ENCODE results near the gene HTRA1. TPM values are rescaled to one million over a fixed set of nuclear protein-coding genes. Genes with fewer than 3 reads are reported as not detected.
A peak's percentile ranks its signal among the peaks of the same experiment; 100 is the strongest.

The HTRA1 gene
- total and polyA plus RNA-seq, 2 donors = 83.9 to 145 TPM

DNA sequence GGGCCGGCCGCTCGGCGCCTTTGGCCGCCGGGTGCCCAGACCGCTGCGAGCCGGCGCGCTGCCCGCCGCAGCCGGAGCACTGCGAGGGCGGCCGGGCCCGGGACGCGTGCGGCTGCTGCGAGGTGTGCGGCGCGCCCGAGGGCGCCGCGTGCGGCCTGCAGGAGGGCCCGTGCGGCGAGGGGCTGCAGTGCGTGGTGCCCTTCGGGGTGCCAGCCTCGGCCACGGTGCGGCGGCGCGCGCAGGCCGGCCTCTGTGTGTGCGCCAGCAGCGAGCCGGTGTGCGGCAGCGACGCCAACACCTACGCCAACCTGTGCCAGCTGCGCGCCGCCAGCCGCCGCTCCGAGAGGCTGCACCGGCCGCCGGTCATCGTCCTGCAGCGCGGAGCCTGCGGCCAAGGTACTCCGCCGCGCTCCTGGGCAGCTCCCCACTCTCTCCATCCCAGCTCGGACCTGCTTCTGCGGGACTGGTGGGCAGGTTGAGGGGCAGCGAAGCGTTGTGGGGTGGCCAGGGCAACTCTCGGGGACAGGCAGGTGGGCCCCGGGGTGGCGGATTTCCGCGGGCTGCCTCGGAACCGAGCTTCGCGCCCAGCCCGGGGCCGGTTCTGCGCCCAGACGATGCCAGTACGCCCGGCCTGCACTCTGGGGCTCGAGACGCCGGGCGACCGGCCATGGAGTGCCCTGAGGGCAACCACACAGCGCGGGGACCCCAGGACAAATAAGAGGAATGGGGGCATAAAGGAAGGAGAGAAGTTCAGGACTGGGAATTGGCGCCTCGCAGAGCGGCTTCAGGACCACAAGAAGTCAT, 578 bp downstream of the HTRA1 start:
- no peak for DNase-seq (ENCODE audit: extremely low spot score)
- WGBS = under 1% methylated on average over 94 of the region's 95 CpGs

DNA sequence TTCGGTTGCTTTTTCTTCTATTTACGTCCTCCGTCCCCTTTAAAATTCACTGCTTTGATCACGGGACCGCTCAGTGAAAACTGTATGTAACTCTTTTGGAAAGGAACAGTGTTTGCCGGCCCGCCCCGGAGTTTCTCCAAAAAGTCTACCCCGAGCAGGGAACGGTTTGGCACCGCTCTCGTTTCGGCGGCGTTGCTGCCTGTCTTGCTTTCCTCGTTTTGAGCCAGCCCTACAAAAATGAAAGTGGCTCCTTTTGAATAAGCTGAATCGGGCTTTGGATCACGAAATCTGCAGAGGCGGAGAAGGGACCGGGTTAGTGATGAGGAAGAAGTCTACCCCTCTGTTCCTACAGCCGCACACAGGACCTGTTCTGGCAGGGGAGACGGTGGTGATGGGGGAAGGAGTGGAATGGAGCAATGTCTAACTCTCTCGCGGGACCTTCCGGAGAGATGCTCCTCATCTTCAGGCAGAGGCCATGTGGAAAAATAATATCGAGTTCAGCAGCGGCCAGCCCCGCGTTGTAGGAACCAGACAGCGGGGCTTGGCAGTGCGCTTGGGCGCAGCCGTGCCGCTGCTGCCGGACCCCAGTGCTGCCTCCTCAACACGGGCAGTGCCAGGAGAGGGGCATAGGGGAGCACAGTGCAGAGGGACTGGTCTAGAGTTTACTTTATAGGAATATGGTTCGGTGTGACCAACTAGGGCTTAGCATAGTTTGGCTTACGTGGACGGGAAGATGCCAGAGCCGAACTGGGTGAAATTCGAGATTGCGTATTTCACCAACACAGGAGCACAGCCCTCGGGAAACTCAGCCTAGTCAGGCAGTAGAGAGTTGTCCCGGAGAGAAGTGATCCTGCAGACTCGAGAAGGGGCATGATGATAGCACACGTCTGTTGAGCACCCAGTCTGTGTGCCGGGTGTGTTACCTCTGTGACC, 1.4 kb downstream of the HTRA1 start:
- peaks cover 1% of the 10 kb centered on the region for H3K4me1 ChIP-seq (ENCODE audit: insufficient read depth)
- H3K4me3 ChIP-seq (ENCODE audit: low read depth, low read length) = peak overlapping the region; percentile 86
- H3K36me3 ChIP-seq (ENCODE audit: insufficient read depth) = no peaks in the 10 kb centered on the region
- WGBS = 12% methylated on average over 47 of the region's 47 CpGs
- peak; percentile 17 for DNase-seq (ENCODE audit: extremely low spot score)
- peak overlapping the region; percentile 64 for H3K27ac ChIP-seq (ENCODE audit: low read depth)

More for the DNA sequence above, 578 bp downstream of the HTRA1 start:
- peak overlapping the region; percentile 86 for H3K4me3 ChIP-seq (ENCODE audit: low read depth, low read length)
- H3K4me1 ChIP-seq (ENCODE audit: insufficient read depth) = peaks cover 1% of the 10 kb centered on the region
- H3K36me3 ChIP-seq (ENCODE audit: insufficient read depth) = no peaks in the 10 kb centered on the region
- peak overlapping the region; percentile 64 for H3K27ac ChIP-seq (ENCODE audit: low read depth)

DNA sequence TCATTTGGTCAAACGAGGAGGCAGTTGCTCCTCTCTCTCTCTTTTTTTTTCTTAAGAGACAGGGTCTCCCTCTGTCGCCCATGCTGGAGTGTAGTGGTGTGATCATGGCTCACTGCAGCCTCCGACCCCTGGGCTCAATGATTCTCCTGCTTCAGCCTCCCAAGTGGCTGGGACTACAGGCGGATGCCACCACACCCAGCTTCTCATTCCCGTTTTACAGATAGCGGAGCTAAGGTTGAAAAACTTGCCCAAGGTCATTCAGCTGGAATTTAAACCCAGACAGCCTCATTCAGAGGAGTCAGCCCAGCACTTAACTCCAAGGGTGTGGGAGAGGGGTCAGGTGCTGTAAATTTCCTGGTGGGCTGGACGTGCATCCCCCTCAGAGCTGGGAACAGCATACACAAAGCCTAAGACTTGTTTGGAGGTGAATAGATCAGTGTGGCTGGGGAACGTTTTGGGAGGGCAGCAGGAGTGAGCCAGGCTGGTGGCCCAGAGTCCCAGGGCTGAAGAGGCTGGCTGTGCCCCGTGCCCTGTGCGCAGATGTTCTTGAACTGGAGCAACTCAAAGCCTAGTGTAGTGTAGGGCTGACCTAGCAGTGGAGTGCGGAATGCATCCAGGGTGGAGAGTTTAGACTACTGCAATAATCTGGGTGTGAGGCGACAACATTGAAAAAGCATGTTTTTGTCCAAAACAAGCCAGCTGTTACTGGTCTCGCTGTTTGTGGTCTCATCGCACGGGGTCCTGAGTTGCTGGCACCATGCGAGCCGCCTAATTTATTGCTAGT, 2.3 kb downstream of the HTRA1 start:
- 78% methylated on average over 17 of the region's 17 CpGs for WGBS
- H3K4me1 ChIP-seq (ENCODE audit: insufficient read depth) = peaks cover 1% of the 10 kb centered on the region
- no peaks in the 10 kb centered on the region for H3K36me3 ChIP-seq (ENCODE audit: insufficient read depth)
- H3K27ac ChIP-seq (ENCODE audit: low read depth) = no peak overlapping the region
- H3K4me3 ChIP-seq (ENCODE audit: low read depth, low read length) = peak overlapping the region; percentile 86
- no peak for DNase-seq (ENCODE audit: extremely low spot score)

DNA sequence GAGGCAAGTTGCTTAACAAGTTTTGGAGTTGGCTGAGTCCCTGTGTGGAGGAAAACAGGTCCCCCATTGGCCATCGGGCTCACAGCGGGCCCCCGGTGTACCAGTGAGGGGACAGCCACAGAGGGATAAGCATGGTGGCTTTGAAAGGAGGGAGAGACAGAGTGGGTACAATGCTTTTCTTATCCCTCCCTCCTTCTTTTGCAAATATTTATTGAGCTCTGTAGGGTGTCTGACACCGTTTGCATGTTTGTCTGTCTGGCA, 2.8 kb downstream of the HTRA1 start:
- DNase-seq (ENCODE audit: extremely low spot score) = no peak
- H3K4me3 ChIP-seq (ENCODE audit: low read depth, low read length) = no peak overlapping the region
- peaks cover 1% of the 10 kb centered on the region for H3K4me1 ChIP-seq (ENCODE audit: insufficient read depth)
- H3K27ac ChIP-seq (ENCODE audit: low read depth) = no peak overlapping the region
- H3K36me3 ChIP-seq (ENCODE audit: insufficient read depth) = no peaks in the 10 kb centered on the region
- 89% methylated on average over 4 of the region's 4 CpGs for WGBS

DNA sequence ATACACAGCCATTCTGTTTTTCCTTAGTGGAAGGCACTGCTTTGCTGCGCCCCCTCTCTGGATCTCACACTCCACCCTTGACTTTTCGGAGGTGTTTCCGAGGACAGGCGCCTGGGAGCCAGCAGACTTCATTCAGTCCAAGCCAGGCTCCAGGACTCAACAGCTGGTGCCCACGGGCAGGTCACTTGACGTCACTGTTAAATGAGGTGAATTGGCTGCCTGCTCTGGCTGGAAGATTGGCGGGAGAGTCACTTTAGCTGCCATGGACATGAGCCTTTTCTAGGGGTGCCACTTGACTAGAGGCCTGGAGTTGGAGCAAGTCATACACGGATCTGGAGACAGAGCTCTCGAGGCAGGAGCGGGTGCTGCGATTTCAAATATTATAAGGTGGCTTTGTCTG, 3.2 kb downstream of the HTRA1 start:
- no peak for DNase-seq (ENCODE audit: extremely low spot score)
- no peak overlapping the region for H3K27ac ChIP-seq (ENCODE audit: low read depth)

DNA sequence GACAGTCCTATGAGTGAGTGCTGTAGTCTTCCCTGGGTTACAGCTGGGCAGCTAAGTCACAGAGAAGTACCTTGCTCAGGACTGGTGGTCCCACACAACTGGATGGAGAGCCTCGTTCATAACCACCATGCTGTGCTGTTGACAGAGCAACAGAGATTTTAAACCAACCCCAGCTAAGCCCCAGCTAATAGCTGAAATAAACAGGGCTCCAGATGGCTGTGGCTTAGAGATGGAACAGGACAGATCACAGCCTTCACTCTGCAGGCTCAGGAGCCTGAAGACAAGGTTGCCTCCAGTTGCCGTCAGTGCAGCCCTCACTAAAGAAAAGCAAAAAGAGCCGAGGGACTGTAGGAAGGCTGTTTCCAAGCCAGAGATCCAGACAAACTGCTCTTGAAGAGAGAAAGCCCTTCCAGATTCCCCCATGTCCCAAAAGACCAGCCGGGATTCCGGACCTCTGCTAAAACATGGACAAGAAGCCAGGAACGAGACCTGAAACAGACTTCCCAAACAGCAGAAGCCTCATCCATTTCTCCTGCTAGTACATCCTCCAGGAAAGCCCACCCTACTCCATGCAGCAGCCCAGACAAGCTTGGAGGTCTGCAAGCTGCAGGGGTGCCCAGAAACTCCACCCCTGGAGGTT, 4.2 kb downstream of the HTRA1 start:
- Histone ChIP-seq H3K4me3 (ENCODE audit: low read depth, low read length) (no peak overlapping the region), H3K27ac (ENCODE audit: low read depth) (no peak overlapping the region), H3K4me1 (ENCODE audit: insufficient read depth) (peaks cover 3% of the 10 kb centered on the region), H3K36me3 (ENCODE audit: insufficient read depth) (no peaks in the 10 kb centered on the region)
- no peak for DNase-seq (ENCODE audit: extremely low spot score)
- WGBS = 82% methylated on average over 6 of the region's 6 CpGs

More for the DNA sequence above, 3.2 kb downstream of the HTRA1 start:
- no peak overlapping the region for H3K4me3 ChIP-seq (ENCODE audit: low read depth, low read length)
- peaks cover 3% of the 10 kb centered on the region for H3K4me1 ChIP-seq (ENCODE audit: insufficient read depth)
- 92% methylated on average over 11 of the region's 11 CpGs for WGBS
- no peaks in the 10 kb centered on the region for H3K36me3 ChIP-seq (ENCODE audit: insufficient read depth)

DNA sequence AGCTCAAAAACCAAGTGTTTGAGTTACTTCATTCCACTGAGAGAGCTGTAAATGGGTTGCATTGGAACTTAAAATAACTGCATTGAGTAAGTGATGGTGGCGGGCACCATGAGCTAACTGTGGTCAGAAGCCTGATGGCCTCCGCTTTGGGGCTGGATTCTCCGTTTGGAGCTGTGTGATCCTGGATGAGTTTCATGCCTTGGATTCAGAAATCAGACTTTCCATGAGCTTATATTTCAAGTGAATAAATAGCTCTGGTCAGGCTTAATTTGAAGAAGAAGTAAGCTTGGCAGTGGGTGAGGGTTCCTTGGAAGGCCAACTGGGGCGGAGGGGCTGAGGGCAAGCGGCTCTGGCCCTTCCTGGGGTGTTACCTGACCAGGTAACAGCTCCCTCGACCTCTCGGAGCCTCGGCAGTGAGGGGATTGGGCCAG, 5.6 kb downstream of the HTRA1 start:
- Histone ChIP-seq H3K4me1 (ENCODE audit: insufficient read depth) (peaks cover 3% of the 10 kb centered on the region), H3K4me3 (ENCODE audit: low read depth, low read length) (no peak overlapping the region), H3K27ac (ENCODE audit: low read depth) (no peak overlapping the region), H3K36me3 (ENCODE audit: insufficient read depth) (no peaks in the 10 kb centered on the region)
- no peak for DNase-seq (ENCODE audit: extremely low spot score)
- WGBS = 92% methylated on average over 8 of the region's 8 CpGs

DNA sequence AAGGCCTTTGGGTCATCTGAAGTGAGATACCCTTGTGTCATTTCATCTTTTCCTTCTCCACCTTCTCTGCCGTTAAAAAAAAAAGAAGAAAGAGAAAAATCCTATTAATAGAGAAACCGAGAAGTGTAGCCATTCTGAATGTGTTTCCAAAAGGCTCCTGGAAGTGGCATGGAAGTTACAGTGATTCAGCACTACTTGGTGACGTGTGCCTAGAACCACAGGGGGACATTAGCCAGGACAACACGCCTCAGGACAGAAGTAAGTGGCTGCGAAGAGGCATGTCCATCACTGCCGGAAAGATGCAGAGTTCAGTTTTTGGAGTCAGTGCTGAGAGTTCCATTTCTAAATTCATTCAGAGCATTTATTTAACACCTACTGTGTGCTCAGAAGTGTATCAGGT, 6.3 kb downstream of the HTRA1 start:
- peaks cover 3% of the 10 kb centered on the region for H3K4me1 ChIP-seq (ENCODE audit: insufficient read depth)
- H3K4me3 ChIP-seq (ENCODE audit: low read depth, low read length) = no peak overlapping the region
- DNase-seq (ENCODE audit: extremely low spot score) = no peak
- 96% methylated on average over 6 of the region's 6 CpGs for WGBS
- no peaks in the 10 kb centered on the region for H3K36me3 ChIP-seq (ENCODE audit: insufficient read depth)
- H3K27ac ChIP-seq (ENCODE audit: low read depth) = no peak overlapping the region

DNA sequence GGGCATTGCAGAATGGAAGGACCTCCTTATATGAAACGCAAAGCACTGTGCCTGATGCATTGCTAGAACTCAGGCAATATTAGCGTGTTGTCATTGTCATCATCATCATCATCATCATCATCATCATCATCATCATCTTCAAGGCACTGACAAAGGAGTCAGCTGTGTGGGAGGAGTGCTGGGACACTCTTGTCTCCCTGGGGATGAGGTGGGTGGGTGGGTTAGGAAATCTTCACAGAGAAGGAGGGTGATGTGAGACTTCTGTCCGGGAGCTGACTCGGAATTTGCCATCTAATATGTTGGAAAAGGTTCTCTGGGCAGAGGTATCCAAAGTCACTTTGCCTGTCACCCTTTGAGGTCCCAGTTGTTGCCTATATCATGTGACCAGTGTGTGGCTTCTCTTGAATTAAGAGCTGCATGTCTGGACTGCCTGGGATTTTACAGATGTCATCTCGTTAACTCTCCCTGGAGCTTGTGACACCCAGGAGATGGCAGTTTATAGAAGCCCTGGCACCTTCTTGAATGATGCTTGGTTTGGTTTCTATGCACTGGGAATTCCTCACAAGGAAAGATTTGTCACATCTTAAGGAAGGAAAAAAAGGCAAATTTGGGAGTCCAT, 7.1 kb downstream of the HTRA1 start:
- H3K4me3 ChIP-seq (ENCODE audit: low read depth, low read length) = no peak overlapping the region
- H3K36me3 ChIP-seq (ENCODE audit: insufficient read depth) = no peaks in the 10 kb centered on the region
- no peak for DNase-seq (ENCODE audit: extremely low spot score)
- H3K27ac ChIP-seq (ENCODE audit: low read depth) = no peak overlapping the region
- H3K4me1 ChIP-seq (ENCODE audit: insufficient read depth) = peaks cover 3% of the 10 kb centered on the region
- 95% methylated on average over 5 of the region's 5 CpGs for WGBS

DNA sequence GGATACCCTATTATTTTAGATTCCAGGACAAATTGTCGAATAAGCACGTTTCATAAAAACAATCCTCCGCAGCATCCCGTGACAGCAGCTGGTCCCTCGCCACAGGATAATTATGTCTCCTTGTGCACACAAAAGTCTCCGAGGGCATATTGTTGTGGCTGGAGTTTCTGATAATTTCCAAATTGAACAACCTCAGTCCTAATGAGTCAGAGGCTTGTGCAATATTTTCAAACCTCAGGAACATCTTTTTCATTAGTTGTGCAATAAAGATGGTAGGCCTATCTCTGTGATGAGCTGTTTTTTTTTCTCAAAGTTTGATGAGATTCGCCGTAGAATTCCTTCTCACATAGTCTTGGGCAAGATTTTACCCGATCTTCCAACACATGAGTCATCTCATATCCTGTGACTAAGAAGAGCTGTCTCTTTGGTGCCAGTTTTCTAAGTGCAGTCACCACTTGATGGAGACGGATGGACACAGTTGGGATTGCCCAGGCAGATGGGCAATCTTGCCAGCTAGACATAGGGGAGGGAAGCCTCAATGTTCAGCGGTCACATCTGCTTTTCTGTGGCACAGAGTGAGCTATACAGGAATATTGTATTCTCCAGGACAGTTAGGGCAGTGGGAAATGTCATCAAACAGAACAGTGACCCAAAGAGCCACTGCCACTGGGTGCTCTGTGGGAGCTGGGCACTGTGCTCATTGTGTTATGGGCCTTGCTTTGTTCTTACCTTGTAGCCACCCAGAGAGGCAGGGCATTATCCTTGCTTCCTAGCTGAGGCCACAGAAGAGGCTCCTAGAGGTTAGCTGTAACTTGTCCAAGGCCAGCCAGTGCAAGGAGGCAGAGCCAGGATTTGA, 7.8 kb downstream of the HTRA1 start:
- H3K4me1 ChIP-seq (ENCODE audit: insufficient read depth) = peaks cover 3% of the 10 kb centered on the region
- 70% methylated on average over 11 of the region's 11 CpGs for WGBS
- H3K4me3 ChIP-seq (ENCODE audit: low read depth, low read length) = no peak overlapping the region
- DNase-seq (ENCODE audit: extremely low spot score) = no peak
- H3K27ac ChIP-seq (ENCODE audit: low read depth) = peak overlapping the region; percentile 28
- H3K36me3 ChIP-seq (ENCODE audit: insufficient read depth) = no peaks in the 10 kb centered on the region

DNA sequence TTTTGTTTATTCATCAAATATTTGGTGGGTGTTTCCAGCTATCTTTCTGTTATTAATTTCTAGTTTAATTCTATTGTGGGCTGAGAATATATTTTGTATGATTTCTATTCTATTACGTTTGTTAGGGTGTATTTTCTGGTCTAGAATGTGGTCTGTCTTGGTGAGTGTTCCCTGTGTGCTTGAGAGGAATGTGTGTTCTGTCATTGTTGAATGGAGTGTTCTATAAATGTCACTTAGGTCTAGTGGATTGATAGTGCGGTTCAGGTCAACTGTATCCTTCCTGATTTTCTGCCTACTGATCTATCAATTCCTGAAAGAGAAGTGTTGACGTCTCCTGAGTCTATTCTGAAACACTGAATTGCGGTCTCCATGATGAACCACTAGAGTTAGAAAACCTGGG, 8.5 kb downstream of the HTRA1 start:
- Histone ChIP-seq H3K36me3 (ENCODE audit: insufficient read depth) (no peaks in the 10 kb centered on the region), H3K4me1 (ENCODE audit: insufficient read depth) (peaks cover 4% of the 10 kb centered on the region), H3K27ac (ENCODE audit: low read depth) (no peak overlapping the region), H3K4me3 (ENCODE audit: low read depth, low read length) (no peak overlapping the region)
- WGBS = 93% methylated on average over 4 of the region's 4 CpGs
- DNase-seq (ENCODE audit: extremely low spot score) = no peak

DNA sequence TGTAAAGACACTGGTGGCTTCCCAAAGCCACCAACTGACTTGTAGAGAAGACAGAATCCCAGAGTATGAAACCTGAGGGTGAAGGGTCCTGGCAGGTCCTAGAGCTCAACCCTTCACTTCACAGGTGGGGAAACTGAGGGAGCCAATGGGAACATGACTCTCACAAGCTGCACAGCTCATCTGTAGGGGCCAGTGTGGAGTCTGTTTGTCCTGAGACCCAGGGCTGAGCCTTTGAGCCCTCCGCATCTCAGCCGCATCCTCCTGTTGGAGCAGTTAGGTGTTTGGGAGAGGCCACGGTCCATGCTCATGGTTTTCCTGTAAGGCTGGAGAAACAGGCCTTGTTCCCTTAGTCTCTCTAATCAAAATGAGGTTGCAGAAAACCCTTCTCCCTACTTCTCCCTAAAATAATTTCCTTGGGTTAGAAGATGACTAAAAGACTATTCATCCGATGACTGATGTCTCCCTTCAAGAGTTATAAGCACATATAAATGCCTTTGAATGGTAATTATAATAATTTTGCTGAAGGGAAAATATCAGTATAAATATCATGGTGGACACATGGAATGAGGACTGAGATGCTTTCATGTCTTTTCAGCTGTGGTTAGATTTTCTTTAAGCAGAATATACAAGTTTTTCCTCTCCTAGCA, 10.3 kb downstream of the HTRA1 start:
- DNase-seq (ENCODE audit: extremely low spot score) = no peak
- H3K36me3 ChIP-seq (ENCODE audit: insufficient read depth) = no peaks in the 10 kb centered on the region
- no peak overlapping the region for H3K27ac ChIP-seq (ENCODE audit: low read depth)
- H3K4me1 ChIP-seq (ENCODE audit: insufficient read depth) = peaks cover 3% of the 10 kb centered on the region
- 98% methylated on average over 4 of the region's 4 CpGs for WGBS
- H3K4me3 ChIP-seq (ENCODE audit: low read depth, low read length) = no peak overlapping the region
